HT1080 (cell line): ENCODE measurements around the gene KDM2A. TPM values are rescaled to one million over a fixed set of nuclear protein-coding genes. Genes with fewer than 3 reads are reported as not detected.
A peak's percentile ranks its signal among the peaks of the same experiment; 100 is the strongest.
"Not testable (repeated sequence)": the region's sequence is repeated elsewhere in the genome, so short reads cannot be mapped to it uniquely, and the experiment has no call there.

ENCODE experiments used
- DNase-seq: peaks from one replicate; pipeline ENCODE4 v3.0.0-alpha.2; 2015; ENCODE audit warnings: low read depth
- total RNA-seq: library from RNA; depleted of rRNA; stranded (reverse); fragments of >200 nt; shearing (Covaris generic); gene quantifications from 2 replicates; pipeline ENCODE4 v1.2.3, GENCODE V29; 2014

KDM2A gene
- total RNA-seq, 1 experiment from 2014 or later: 25.6 TPM

GRCh38 chr11:67233584-67234190 is 114.6 kb downstream of the KDM2A start:
- DNase-seq: no peak

- not testable (repeated sequence) for DNase-seq
Observed at GRCh38 chr11:67234571-67234970, 115.5 kb downstream of the KDM2A start.

- DNase-seq: no peak
Observed at GRCh38 chr11:67237574-67237973, 118.5 kb downstream of the KDM2A start.

GRCh38 chr11:67238894-67239782 is 120.1 kb downstream of the KDM2A start:
- DNase-seq: peak; percentile 35

GRCh38 chr11:67239783-67240575 is 120.9 kb downstream of the KDM2A start:
- peak; percentile 99 for DNase-seq

GRCh38 chr11:67240576-67241389 is 121.7 kb downstream of the KDM2A start:
- DNase-seq: peak; percentile 73

- no peak for DNase-seq
Observed at GRCh38 chr11:67242548-67242947, 123.5 kb downstream of the KDM2A start.

- DNase-seq: no peak
Observed at GRCh38 chr11:67243051-67243450, 124.0 kb downstream of the KDM2A start.

GRCh38 chr11:67245046-67245445 is 126.0 kb downstream of the KDM2A start:
- no peak for DNase-seq

GRCh38 chr11:67247946-67248550 is 129.0 kb downstream of the KDM2A start:
- no peak for DNase-seq

- no peak for DNase-seq
Observed at GRCh38 chr11:67248653-67249052, 129.6 kb downstream of the KDM2A start.

GRCh38 chr11:67250059-67251043 is 131.3 kb downstream of the KDM2A start:
- no peak for DNase-seq

GRCh38 chr11:67251841-67252240 is 132.8 kb downstream of the KDM2A start:
- no peak for DNase-seq

- DNase-seq: peak; percentile 45
Observed at GRCh38 chr11:67252831-67253239, 133.8 kb downstream of the KDM2A start.

- no peak for DNase-seq
Observed at GRCh38 chr11:67253872-67254624, 135.0 kb downstream of the KDM2A start.

- no peak for DNase-seq
Observed at GRCh38 chr11:67254798-67255197, 135.7 kb downstream of the KDM2A start.

- no peak for DNase-seq
Observed at GRCh38 chr11:67255353-67255752, 136.3 kb downstream of the KDM2A start.

GRCh38 chr11:67255864-67256263 is 136.8 kb downstream of the KDM2A start:
- no peak for DNase-seq
